ENCODE data around the gene BIRC7.

BIRC7 gene

GRCh38 chr20:63226042-63226943 is 9.4 kb upstream of the BIRC7 start:
- no peak for DNase-seq

DNA sequence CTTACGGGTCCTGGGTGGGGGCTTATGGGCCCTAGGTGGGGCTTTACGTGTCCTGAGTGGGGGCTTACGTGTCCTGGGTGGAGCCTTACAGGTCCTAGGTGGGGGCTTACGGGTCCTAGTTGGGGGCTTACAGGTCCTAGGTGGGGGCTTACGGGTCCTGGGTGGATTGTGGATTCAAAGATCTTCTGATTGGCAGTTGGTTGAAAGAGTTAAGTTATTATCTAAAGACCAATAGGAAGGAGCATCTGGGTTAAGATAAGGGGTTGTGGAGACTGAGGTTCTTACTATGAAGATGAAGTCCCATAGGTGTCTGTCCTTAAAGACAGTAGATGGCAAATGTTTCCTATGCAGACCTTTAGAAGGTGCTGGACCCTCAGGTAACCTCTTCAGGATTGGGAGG is 8.4 kb upstream of the BIRC7 start:
- no peak for DNase-seq

DNA sequence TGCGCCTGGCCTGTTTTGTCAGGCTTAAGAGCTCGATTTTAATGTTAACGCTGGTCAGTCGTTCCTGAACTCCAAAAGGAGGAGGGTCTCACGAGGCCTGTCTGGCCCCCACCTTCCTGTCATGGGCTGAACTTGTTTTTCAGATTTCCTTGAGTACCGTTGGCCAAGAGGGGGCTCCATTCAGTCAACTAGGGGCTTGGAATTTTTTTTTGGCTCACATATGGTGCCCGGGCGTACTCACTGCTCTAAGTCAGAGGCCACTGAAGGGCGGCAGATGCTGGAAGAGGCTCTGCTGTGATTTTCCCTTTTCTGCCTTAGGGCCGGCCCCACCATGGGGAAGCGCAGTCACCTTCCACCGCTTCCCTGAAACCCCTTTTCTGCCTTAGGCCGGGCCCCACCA is 6.9 kb upstream of the BIRC7 start:
- DNase-seq: peak; percentile 9

GRCh38 chr20:63230800-63231268 is 4.9 kb upstream of the BIRC7 start:
- peak; percentile 69 for DNase-seq

DNA sequence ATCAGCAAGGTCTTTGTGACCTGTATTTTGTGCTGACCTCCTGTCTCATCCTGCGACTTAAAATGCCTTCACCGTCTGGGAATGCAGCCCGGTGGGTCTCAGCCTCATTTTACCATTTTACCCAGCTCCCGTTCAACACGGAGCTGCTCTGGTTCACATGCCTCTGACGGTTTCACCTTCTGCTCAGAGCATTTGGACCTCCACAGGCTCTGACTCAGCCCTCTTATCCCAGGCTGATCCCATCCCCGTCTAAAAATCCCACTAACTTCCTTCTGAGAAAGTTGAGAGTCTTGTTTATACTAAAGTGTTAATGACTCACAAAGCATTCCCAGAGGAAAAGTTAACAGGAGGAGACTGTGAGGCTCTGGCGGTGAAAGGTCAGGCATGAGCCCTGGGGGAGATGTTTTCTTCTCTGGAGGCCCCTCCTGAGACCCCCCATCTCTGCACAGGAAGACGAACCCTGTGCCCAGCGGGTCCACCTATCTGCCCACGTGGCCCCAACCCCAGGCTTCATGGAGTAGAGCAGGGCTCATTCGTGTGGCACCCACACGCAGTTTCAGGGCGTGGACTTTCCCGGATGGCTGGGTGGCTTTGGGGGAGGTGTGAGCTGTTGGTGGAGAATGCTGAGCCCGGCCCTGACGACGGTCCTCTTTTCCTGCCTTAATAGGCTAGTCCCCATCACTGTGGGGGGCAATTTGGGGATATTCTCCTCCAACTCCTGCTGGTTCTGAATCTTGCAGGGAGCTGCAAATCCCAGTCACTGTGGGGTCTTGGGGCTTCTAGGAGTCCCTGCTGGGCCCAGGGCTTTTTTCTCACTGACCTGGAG is 3.3 kb upstream of the BIRC7 start:
- peak; percentile 95 for DNase-seq

DNA sequence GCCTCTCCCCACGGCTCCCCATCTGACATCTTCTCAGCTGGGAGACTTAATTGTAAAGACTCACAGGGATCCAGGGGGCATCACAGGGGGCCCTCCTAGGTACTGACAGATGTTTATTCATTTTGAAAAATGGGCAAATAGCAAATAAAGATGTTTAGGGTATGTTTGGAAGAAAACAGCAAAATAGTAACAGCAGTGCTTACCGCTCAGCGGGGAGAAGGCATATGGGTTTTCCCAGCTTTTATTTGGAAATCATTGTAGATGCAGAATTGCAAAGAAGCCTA is 2.7 kb upstream of the BIRC7 start:
- DNase-seq: no peak

DNA sequence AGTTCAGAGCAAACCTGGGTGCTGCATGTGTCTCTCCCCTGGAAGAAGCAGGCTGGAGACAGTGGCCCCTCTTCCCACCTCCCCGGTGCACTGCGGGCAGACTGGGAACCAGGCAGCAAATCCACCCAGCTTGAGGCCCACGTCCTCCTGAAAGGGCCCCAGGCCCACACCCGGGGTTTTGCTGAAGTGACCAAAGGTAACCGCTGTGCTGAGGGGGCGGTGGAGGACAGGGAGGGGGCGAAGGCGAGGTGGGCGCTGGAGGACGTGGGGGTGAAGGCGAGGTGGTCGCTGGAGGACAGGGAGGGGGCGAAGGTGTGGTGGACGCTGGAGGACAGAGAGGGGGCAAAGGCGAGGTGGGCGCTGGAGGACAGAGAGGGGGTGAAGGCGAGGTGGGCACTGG is 1.8 kb upstream of the BIRC7 start:
- DNase-seq: no peak

- DNase-seq: peak; percentile 23
Observed at GRCh38 chr20:63234693-63235398, 859 bp upstream of the BIRC7 start.

- no peak for DNase-seq
Observed at GRCh38 chr20:63236116-63236837, 572 bp downstream of the BIRC7 start.

GRCh38 chr20:63238031-63238430 is 2.3 kb downstream of the BIRC7 start:
- DNase-seq: no peak

DNA sequence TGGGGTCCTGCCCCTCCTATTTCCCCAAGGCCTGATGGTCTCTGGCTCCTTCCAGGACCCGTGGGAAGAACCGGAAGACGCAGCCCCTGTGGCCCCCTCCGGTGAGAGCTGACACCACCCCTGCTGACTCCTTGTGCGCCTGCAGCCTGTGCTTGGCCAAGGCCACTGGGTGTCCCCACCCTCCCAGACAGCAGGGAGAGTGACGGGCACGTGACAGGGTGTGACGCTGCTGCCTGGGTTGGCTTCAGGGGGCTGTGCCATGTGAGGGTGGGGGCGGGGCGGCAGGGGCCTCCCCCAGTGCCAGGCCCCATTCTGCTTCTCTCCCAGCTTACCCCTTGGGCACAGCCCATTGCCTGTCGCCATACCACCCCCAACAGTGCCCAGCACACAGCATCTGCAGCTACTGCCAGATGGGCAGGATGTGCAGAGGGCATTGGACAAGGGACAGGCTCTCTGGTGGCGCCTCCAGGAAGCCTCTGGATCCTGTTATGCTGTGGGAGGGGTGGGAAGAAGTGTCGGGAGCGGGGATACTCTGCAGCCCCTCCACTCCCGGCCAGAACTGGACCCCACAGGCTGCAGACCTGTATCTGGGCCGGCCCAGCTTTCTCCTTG is 2.9 kb downstream of the BIRC7 start:
- no peak for DNase-seq

GRCh38 chr20:63239431-63239830 is 3.7 kb downstream of the BIRC7 start:
- DNase-seq: no peak

DNA sequence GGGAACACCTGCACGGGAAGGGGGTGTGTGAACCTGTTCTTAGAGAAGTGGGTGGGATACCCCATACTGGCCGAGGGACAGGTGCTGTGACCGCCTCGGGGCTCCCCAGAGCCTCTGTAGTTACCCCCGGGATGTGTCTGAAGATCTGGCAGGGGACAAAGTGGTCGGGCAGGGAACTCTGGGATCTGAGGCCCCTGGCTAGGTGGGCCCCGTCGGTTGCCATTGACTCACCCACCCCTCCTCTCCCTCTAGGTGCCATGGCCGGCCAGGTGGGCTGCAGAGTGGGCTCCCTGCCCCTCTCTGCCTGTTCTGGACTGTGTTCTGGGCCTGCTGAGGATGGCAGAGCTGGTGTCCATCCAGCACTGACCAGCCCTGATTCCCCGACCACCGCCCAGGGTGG is 4.3 kb downstream of the BIRC7 start:
- DNase-seq: no peak

DNA sequence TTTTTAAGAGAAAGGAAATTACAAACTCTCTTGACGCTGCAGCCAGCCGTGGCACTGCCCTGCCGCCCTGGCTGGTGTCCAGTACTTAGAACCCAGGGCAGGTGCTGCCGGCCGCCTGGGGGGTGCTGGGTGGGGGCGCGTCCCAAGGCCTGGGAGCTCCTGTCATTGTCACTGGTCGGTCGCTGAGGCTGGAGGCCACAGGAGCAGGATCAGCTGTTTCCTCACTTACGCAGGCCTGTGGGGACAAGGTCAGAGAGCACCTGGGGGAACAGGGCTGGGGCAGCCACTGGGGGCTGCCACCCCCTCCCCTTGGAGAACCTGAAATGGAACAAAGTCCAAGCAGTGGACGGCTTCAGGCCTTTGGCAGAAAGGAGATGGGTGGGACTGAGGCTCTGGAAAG is 5.6 kb downstream of the BIRC7 start:
- DNase-seq: no peak

DNA sequence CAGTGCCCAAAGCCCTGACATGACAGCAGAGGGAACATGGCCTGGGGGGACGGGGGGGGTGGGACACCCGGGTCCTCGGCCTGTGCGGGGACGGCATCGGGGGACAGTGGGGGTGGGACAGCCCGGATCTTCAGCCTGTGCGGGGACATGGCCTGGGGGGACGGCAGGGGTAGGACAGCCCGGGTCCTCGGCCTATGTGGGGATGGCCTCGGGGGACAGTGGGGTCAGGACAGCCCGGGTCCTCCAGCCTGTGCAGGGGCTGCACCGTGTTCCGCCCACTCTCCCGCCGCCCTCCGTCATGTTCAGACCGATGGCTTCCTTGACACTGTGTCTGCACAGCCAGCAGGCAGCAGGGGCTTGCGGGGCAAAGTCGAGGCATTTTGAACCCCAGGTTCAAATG is 7.0 kb downstream of the BIRC7 start:
- no peak for DNase-seq

GRCh38 chr20:63243604-63244247 is 8.0 kb downstream of the BIRC7 start:
- no peak for DNase-seq

DNA sequence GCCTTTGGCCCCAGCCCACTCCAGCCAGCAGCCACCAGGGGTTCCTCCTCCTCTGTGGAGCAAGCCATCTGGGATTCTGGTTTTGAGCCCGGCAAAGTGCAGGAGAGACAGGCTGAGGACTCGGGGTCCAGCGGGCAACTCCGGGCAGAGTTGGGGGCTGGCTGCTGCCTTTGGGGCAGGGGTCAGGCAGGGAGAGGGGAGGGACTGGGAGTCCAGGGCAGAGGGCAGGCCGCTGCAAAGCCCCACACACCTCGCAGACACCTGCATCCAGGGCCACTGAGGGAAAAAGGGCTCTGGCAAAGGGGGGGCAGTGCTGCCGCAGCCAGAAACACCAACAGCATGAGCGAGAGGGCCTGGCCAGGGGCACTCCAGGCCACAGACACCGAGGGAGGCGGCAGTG is 8.8 kb downstream of the BIRC7 start:
- DNase-seq: no peak

GRCh38 chr20:63246490-63247288 is 11.0 kb downstream of the BIRC7 start:
- no peak for DNase-seq

DNA sequence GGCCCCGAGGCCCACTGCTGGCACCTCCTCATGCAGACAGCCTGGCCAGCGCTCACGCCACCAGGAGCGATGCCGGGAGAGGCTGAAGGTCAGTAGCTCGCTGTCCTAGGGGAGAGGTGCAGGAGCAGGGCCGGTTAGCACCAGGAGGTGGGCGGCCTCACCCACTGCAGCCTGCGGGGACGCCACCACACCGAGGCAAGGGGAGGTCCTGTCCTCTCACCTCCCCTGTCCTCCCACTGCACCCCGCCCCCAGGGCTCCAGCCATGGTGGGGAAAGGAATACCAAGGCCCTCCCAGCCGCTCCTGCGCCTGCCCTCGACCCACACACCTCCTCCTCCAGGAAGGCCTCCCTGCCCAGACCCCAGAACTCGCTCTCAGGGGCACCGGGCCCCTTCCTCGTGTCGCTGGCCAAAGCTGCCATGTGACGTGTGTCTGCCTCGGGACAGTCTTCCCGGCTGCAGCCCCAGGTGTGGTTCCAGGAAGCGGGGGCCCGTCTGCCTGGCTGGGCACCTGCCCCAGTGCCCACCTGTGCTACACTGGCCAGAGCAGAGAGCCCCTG is 12.0 kb downstream of the BIRC7 start:
- no peak for DNase-seq

DNA sequence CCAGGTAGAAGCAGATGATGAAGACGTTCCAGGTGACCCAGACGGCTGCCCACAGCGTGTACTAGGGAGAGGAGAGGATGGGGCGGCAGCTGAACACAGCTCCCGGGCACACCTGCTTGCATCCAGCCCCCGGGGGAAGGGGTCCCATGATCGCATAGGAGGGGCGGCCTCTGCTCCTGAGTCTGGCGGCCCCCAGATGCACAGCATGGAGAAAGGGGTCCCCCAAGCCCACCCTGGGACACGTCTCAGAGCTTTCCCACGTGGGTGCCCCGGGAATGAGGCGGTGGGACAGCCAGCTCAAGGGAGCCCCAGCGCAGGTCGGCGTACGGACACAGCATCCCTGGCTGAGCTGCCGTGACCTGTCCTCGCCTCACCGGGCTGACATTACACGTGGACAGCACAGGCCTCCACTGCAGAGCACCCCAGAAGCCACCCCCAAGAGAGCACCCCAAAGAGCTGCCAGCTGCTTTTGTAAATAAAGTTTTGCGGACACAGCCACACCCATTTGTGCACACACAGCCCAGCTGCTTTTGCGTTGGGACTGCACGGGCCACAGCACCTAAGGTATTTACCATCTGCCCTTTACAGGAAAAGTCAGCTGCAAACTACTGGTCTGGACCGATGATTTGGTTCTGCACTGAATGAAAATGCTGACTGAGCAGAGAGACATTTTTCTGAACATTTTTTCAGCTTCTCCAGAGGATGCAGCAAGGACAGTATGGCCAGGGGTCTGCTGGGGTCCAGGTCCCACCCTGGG is 13.3 kb downstream of the BIRC7 start:
- DNase-seq: no peak

All from fibroblast of skin of right biceps (primary cell).